ENCODE results near the gene CYP2B6.

GRCh38 chr19:41064974-41065569 lies 74.0 kb downstream of the CYP2B6 start:
- TF ChIP-seq CTCF (IDR thresholded peaks at IDR 0.05 in 4 of 5, conservative IDR thresholded peaks at IDR 0.05 in 1 of 5) (no peak), POLR2A (IDR thresholded peaks at IDR 0.05) (no peak)
